Measurements from ENCODE around the gene SEC14L1.

DNA sequence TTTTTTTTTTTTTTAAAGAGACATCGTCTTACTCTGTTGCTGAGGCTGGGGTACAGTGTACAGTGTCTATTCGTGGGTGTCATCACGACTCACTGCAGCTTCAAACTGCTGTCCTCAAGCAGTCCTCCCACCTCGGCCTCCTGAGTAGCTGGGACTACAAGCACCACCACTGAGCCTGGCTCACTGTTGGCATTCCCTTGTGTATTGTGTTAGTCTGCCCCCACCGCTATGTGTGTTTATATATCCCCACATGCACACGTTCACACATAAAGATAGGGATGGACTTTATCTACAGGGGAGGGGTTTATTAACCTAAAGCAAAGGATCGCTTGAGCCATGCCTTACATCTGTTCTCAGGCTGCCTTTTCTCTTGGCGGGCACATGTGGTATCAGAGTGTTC lies 63.8 kb downstream of the SEC14L1 start:
- no peak for TF ChIP-seq SMC3 (IDR thresholded peaks at IDR 0.05)
- TF ChIP-seq CTCF (IDR thresholded peaks at IDR 0.05): no peak
- TF ChIP-seq CHD2 (IDR thresholded peaks at IDR 0.05; ENCODE audit: low read length, partially characterized antibody): no peak
- no peak for TF ChIP-seq RFX5 (IDR thresholded peaks at IDR 0.05)
- no peak for TF ChIP-seq POLR2A (IDR thresholded peaks at IDR 0.05; ENCODE audit: low read length)
- TF ChIP-seq NPAS2 (CRISPR knock-in tag; IDR thresholded peaks at IDR 0.05; ENCODE audit: borderline replicate concordance): no peak
- no peak for TF ChIP-seq USF2 (IDR thresholded peaks at IDR 0.05)
- TF ChIP-seq RNF2 (IDR thresholded peaks at IDR 0.05; ENCODE audit: borderline replicate concordance, low read depth): no peak

Measured in A549 (cell line).